ENCODE measurements around the gene TMEM238. TPM values are rescaled to one million over a fixed set of nuclear protein-coding genes. Genes with fewer than 3 reads are reported as not detected.
A peak's percentile ranks its signal among the peaks of the same experiment; 100 is the strongest.
"Not testable (repeated sequence)": the region's sequence is repeated elsewhere in the genome, so short reads cannot be mapped to it uniquely, and the experiment has no call there.

The TMEM238 gene
- polyA plus RNA-seq, 1 of the 3 experiments (the other 2 are of a cell fraction): 0.12 TPM

GRCh38 chr19:55409179-55409578, 25.1 kb upstream of the TMEM238 start:
- not testable (repeated sequence) for H3K4me3 ChIP-seq (ENCODE audit: low read depth in 2 of 2, low read length in 1 of 2); H3K4me2 ChIP-seq; H3F3A ChIP-seq (replicated peaks; ENCODE audit: insufficient read depth); H3K9ac ChIP-seq; H3K27ac ChIP-seq (ENCODE audit: low read depth in 2 of 2, low read length in 1 of 2); H2AFZ ChIP-seq (ENCODE audit: low read depth); H3K27me3 ChIP-seq (ENCODE audit: insufficient read depth); H3K9me3 ChIP-seq; DNase-seq; H3K9me2 ChIP-seq
- 95% methylated on average over 8 of the region's 8 CpGs for WGBS (ENCODE audit: low lambda C conversion rate)
- Histone ChIP-seq H3K36me3 (replicated peaks in 1 of 2; ENCODE audit: control insufficient read depth in 1 of 2, insufficient read depth in 2 of 2, low read length in 1 of 2) (peaks cover 6 to 12% of the 10 kb centered on the region in 2 experiments), H3K79me2 (ENCODE audit: insufficient read depth) (peaks cover 33% of the 10 kb centered on the region), H4K20me1 (ENCODE audit: insufficient read depth) (peaks cover 25% of the 10 kb centered on the region), H3K4me1 (ENCODE audit: control insufficient read depth in 1 of 2, insufficient read depth in 2 of 2, low read depth in 1 of 2, low read length in 1 of 2) (peaks cover 5 to 21% of the 10 kb centered on the region in 2 experiments; a peak in 3 of 4 replicates)
- ChIA-PET CTCF (interaction anchor here (0.9 to 2.4 kb wide), 5 partner anchors 9 to 268 kb away, joined by 3 to 18 read pairs (median 5); no protein-coding TSS in a partner anchor), POLR2A (interaction anchor here (0.6 to 0.8 kb wide), 2 partner anchors 19 to 70 kb away, joined by 3 read pairs; partner anchors contain the start of gene KMT5C)

GRCh38 chr19:55408533-55408872, 24.4 kb upstream of the TMEM238 start:
- peaks cover 10% of the 10 kb centered on the region for H3F3A ChIP-seq (replicated peaks; ENCODE audit: insufficient read depth)
- H3K27ac ChIP-seq (ENCODE audit: low read depth in 2 of 2, low read length in 1 of 2): peak overlapping the region; percentile 98
- no peaks in the 10 kb centered on the region for H3K27me3 ChIP-seq (ENCODE audit: insufficient read depth)
- 59% methylated on average over 9 of the region's 9 CpGs for WGBS (ENCODE audit: low lambda C conversion rate)
- H3K4me2 ChIP-seq: peak overlapping the region; percentile 68
- CTCF ChIA-PET: interaction anchor here (0.7 to 2.4 kb wide), 3 partner anchors 10 to 106 kb away, joined by 3 to 18 read pairs (median 5); no protein-coding TSS in a partner anchor
- no peak for TF ChIP-seq GABPA (IDR thresholded peaks at IDR 0.05; ENCODE audit: low read depth)
- TF ChIP-seq USF2 (IDR thresholded peaks at IDR 0.05; ENCODE audit: borderline replicate concordance, low read depth, low read length): no peak
- no peak for TF ChIP-seq YY1 (IDR thresholded peaks at IDR 0.05; ENCODE audit: low read depth)
- no peak for TF ChIP-seq NFIC (IDR thresholded peaks at IDR 0.05; ENCODE audit: borderline replicate concordance)
- TF ChIP-seq MXI1 (IDR thresholded peaks at IDR 0.05; ENCODE audit: low read depth, low read length): no peak
- H3K4me3 ChIP-seq (ENCODE audit: low read depth in 2 of 2, low read length in 1 of 2): peak overlapping the region; percentile 33 to 43
- H3K36me3 ChIP-seq (replicated peaks in 1 of 2; ENCODE audit: control insufficient read depth in 1 of 2, insufficient read depth in 2 of 2, low read length in 1 of 2): peaks cover 7 to 12% of the 10 kb centered on the region in 2 experiments
- peaks cover 5 to 21% of the 10 kb centered on the region in 2 experiments; a peak in 3 of 4 replicates for H3K4me1 ChIP-seq (ENCODE audit: control insufficient read depth in 1 of 2, insufficient read depth in 2 of 2, low read depth in 1 of 2, low read length in 1 of 2)
- H4K20me1 ChIP-seq (ENCODE audit: insufficient read depth): peaks cover 32% of the 10 kb centered on the region
- peak overlapping the region; percentile 87 for H2AFZ ChIP-seq (ENCODE audit: low read depth)
- H3K9ac ChIP-seq: peak overlapping the region; percentile 58
- POLR2A ChIA-PET: interaction anchor here (0.8 kb wide), 1 partner anchor 69 kb away, joined by 3 read pairs; the partner anchor contains the start of gene KMT5C
- H3K9me2 ChIP-seq: no peaks in the 10 kb centered on the region
- DNase-seq: no peak
- H3K79me2 ChIP-seq (ENCODE audit: insufficient read depth): peaks cover 40% of the 10 kb centered on the region
- no peaks in the 10 kb centered on the region for H3K9me3 ChIP-seq

DNA sequence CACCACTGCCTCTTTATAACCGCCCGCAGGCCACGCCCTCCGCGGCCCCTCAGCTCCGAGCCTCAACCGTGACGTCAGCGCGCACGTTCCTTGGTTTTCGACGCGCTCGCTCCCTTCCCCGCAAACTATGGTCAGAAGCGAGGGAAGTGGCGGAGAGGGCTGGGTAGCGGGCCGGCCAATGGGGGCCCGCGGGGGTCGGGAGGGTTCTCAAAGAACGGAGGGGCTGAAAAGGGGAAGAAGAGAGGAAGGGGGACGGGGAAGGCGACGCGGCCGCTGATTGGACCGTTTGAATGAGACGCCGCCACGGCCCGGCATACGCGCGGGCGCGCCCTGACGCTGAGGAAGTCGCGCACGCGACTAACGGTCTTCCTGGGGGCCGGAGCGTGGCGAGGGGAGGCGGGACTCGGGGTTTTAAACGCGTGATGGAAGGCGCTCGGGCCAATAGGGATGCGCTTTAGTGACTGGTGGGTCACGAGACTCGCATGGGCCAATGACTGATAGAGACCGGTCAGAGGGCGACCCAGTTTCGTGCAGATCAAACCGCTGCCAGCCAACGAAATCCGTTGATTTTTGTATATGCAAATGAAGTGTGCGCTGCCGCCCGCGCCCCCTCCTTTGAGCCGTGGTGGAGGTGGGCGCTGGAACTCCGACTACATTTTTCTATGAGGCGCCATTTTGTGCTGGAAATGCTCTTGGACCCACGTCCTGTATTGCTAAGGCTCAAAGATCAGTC, 23.9 kb upstream of the TMEM238 start:
- peak; percentile 98 for DNase-seq
- H3K27me3 ChIP-seq (ENCODE audit: insufficient read depth): no peaks in the 10 kb centered on the region
- ChIA-PET POLR2A (interaction anchor here (0.6 to 1.9 kb wide), 35 partner anchors 9 to 317 kb away, joined by 3 to 33 read pairs (median 4); partner anchors contain the start of genes FIZ1, IL11, ISOC2 and KMT5C), CTCF (interaction anchor here (0.7 to 2.4 kb wide), 5 partner anchors 10 to 267 kb away, joined by 3 to 18 read pairs (median 5); no protein-coding TSS in a partner anchor)
- peaks cover 15% of the 10 kb centered on the region for H3F3A ChIP-seq (replicated peaks; ENCODE audit: insufficient read depth)
- peaks cover 46% of the 10 kb centered on the region for H3K79me2 ChIP-seq (ENCODE audit: insufficient read depth)
- peaks cover 8 to 21% of the 10 kb centered on the region in 2 experiments; a peak in 3 of 4 replicates for H3K4me1 ChIP-seq (ENCODE audit: control insufficient read depth in 1 of 2, insufficient read depth in 2 of 2, low read depth in 1 of 2, low read length in 1 of 2)
- peak overlapping the region; percentile 99 for H3K9ac ChIP-seq
- H3K4me2 ChIP-seq: peak overlapping the region; percentile 94
- H3K9me2 ChIP-seq: no peaks in the 10 kb centered on the region
- peaks cover 12 to 18% of the 10 kb centered on the region in 2 experiments for H3K36me3 ChIP-seq (replicated peaks in 1 of 2; ENCODE audit: control insufficient read depth in 1 of 2, insufficient read depth in 2 of 2, low read length in 1 of 2)
- peak overlapping the region; percentile 82 to 85 for H3K4me3 ChIP-seq (ENCODE audit: low read depth in 2 of 2, low read length in 1 of 2)
- 1% methylated on average over 70 of the region's 72 CpGs for WGBS (ENCODE audit: low lambda C conversion rate)
- H3K27ac ChIP-seq (ENCODE audit: low read depth in 2 of 2, low read length in 1 of 2): peak overlapping the region; percentile 98
- H4K20me1 ChIP-seq (ENCODE audit: insufficient read depth): peaks cover 38% of the 10 kb centered on the region
- no peaks in the 10 kb centered on the region for H3K9me3 ChIP-seq
- peak overlapping the region; percentile 87 for H2AFZ ChIP-seq (ENCODE audit: low read depth)
- TF ChIP-seq CHD2 (IDR thresholded peaks at IDR 0.05; ENCODE audit: low read length, partially characterized antibody): no peak
- TF ChIP-seq JUND (IDR thresholded peaks at IDR 0.05): no peak
- TF ChIP-seq, protein P1, sequence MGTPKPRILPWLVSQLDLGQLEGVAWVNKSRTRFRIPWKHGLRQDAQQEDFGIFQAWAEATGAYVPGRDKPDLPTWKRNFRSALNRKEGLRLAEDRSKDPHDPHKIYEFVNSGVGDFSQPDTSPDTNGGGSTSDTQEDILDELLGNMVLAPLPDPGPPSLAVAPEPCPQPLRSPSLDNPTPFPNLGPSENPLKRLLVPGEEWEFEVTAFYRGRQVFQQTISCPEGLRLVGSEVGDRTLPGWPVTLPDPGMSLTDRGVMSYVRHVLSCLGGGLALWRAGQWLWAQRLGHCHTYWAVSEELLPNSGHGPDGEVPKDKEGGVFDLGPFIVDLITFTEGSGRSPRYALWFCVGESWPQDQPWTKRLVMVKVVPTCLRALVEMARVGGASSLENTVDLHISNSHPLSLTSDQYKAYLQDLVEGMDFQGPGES (IDR thresholded peaks at IDR 0.05; ENCODE audit: low read depth, low read length): peak; percentile 65
- TF ChIP-seq RFX5 (IDR thresholded peaks at IDR 0.05; ENCODE audit: low read length): peak; percentile 40; the same call in 1 of the 2 replicates
- TF ChIP-seq FOSL2 (IDR thresholded peaks at IDR 0.05; ENCODE audit: borderline replicate concordance, low read depth): no peak
- TF ChIP-seq TAF1 (IDR thresholded peaks at IDR 0.05; ENCODE audit: borderline replicate concordance, low read depth, low read length): peak; percentile 39; the same call in 1 of the 2 replicates
- peak; percentile 76; the same call in 1 of the 2 replicates for TF ChIP-seq USF2 (IDR thresholded peaks at IDR 0.05; ENCODE audit: borderline replicate concordance, low read depth, low read length)
- no peak for TF ChIP-seq CTCF (IDR thresholded peaks at IDR 0.05)
- TF ChIP-seq SMC3 (IDR thresholded peaks at IDR 0.05; ENCODE audit: low read depth, low read length): no peak
- TF ChIP-seq MXI1 (IDR thresholded peaks at IDR 0.05; ENCODE audit: low read depth, low read length): peak; percentile 86
- TF ChIP-seq TEAD4 (IDR thresholded peaks at IDR 0.05; ENCODE audit: borderline replicate concordance, insufficient read depth): no peak
